HT1080 (cell line): ENCODE measurements around the gene CXXC4. TPM values are rescaled to one million over a fixed set of nuclear protein-coding genes. Genes with fewer than 3 reads are reported as not detected.

Experiments used
- DNase-seq: peaks from one replicate; pipeline ENCODE4 v3.0.0-alpha.2; 2015; ENCODE audit warnings: low read depth
- total RNA-seq: library from RNA; depleted of rRNA; stranded (reverse); fragments of >200 nt; shearing (Covaris generic); gene quantifications from 2 replicates; pipeline ENCODE4 v1.2.3, GENCODE V29; 2014

Gene CXXC4
- total RNA-seq, 1 experiment from 2014 or later: 1.4 TPM

- DNase-seq: no peak
Measured at GRCh38 chr4:104424475-104424941, 70.2 kb downstream of the CXXC4 start.

GRCh38 chr4:104421566-104421965 lies 73.1 kb downstream of the CXXC4 start:
- DNase-seq: no peak

DNA sequence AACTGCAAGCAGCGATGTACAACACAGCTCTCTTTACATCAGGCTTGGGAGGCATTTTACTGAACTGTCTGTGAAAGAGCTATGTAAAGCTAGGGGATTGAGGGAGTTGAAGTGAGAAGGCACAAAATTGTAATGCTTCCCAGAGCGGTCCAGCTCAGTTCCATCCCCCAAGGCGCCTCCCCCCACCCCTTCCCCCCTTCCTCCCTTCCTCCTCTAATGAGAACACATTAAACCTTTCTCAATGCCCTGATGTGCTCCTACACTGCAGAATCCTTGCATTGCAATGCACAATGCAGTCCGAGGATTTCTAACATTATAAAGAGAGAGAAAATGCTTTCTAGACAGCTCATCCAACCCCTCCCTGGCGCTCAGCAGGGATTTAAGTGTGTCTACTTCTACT lies 73.9 kb downstream of the CXXC4 start:
- no peak for DNase-seq
